Forelimb muscle (tissue), 1 donor: ENCODE data around the gene C1orf52. TPM values are rescaled to one million over a fixed set of nuclear protein-coding genes. Genes with fewer than 3 reads are reported as not detected.
"Not testable (repeated sequence)": the region's sequence is repeated elsewhere in the genome, so short reads cannot be mapped to it uniquely, and the experiment has no call there.

ENCODE experiments used
- DNase-seq: peaks from one replicate; pipeline ENCODE4 v3.0.0-alpha.2; 2013; ENCODE audit warnings: low read depth
- polyA plus RNA-seq: library from polyadenylated mRNA; unstranded; fragments of 120-200 nt; gene quantifications from one replicate; pipeline ENCODE4 v1.2.1, GENCODE V29; 2013; ENCODE audit not compliant: insufficient read length

The C1orf52 gene
- polyA plus RNA-seq, 1 donor, result 23.1 TPM

- no peak for DNase-seq
Measured at GRCh38 chr1:85278853-85279314, 19.4 kb upstream of the C1orf52 start.

- no peak for DNase-seq
Measured at GRCh38 chr1:85277802-85278201, 18.3 kb upstream of the C1orf52 start.

GRCh38 chr1:85276978-85277639 is 17.6 kb upstream of the C1orf52 start:
- no peak for DNase-seq

GRCh38 chr1:85276215-85276977 is 16.9 kb upstream of the C1orf52 start, which contains the start of gene BCL10:
BCL10 (minus strand) TSS chr1:85276632; CDS start chr1:85276352, 280 bp downstream.
- peak; percentile 94 for DNase-seq

GRCh38 chr1:85275701-85276214 is 16.3 kb upstream of the C1orf52 start:
- DNase-seq, result no peak

- DNase-seq, result no peak
Measured at GRCh38 chr1:85274969-85275453, 15.5 kb upstream of the C1orf52 start.

GRCh38 chr1:85273397-85273796 is 13.9 kb upstream of the C1orf52 start:
- DNase-seq, result no peak

- DNase-seq, result no peak
Measured at GRCh38 chr1:85268801-85269585, 9.5 kb upstream of the C1orf52 start.

- no peak for DNase-seq
Measured at GRCh38 chr1:85267313-85267712, 7.9 kb upstream of the C1orf52 start.

- DNase-seq, result no peak
Measured at GRCh38 chr1:85264150-85264549, 4.7 kb upstream of the C1orf52 start.

- DNase-seq, result no peak
Measured at GRCh38 chr1:85262985-85263384, 3.5 kb upstream of the C1orf52 start.

- peak; percentile 96 for DNase-seq
Measured at GRCh38 chr1:85259912-85260274, 431 bp upstream of the C1orf52 start.

GRCh38 chr1:85258536-85259117 is 835 bp downstream of the C1orf52 start:
- DNase-seq, result no peak

- DNase-seq, result not testable (repeated sequence)
Measured at GRCh38 chr1:85249042-85249441, 10.4 kb downstream of the C1orf52 start.

GRCh38 chr1:85245891-85246290 is 13.6 kb downstream of the C1orf52 start:
- no peak for DNase-seq

- no peak for DNase-seq
Measured at GRCh38 chr1:85245456-85245855, 14.0 kb downstream of the C1orf52 start.

GRCh38 chr1:85244271-85245061 is 15.0 kb downstream of the C1orf52 start:
- no peak for DNase-seq

GRCh38 chr1:85243372-85243771 is 16.1 kb downstream of the C1orf52 start:
- DNase-seq, result no peak

GRCh38 chr1:85240643-85241042 is 18.8 kb downstream of the C1orf52 start:
- DNase-seq, result no peak

GRCh38 chr1:85240174-85240601 is 19.3 kb downstream of the C1orf52 start:
- DNase-seq, result no peak

- no peak for DNase-seq
Measured at GRCh38 chr1:85237613-85238012, 21.8 kb downstream of the C1orf52 start.
